SIG-M5 treated with dmso at 0.1 percent for 504 hours (cell line): ENCODE results near the gene AVPR1B.

Source experiments
- DNase-seq: peaks from one replicate; lab custom pipeline; 2025; ENCODE audit not compliant: unreplicated experiment; lab: John Stamatoyannopoulos, UW

AVPR1B gene

GRCh38 chr1:206112600-206113301 is 4.4 kb downstream of the AVPR1B start:
- DNase-seq: no peak

GRCh38 chr1:206111271-206111927 is 5.8 kb downstream of the AVPR1B start:
- DNase-seq: peak; percentile 23

GRCh38 chr1:206110820-206111219 is 6.4 kb downstream of the AVPR1B start:
- no peak for DNase-seq

GRCh38 chr1:206110161-206110560 is 7.0 kb downstream of the AVPR1B start:
- DNase-seq: no peak

GRCh38 chr1:206109718-206110117 is 7.5 kb downstream of the AVPR1B start:
- no peak for DNase-seq

GRCh38 chr1:206108635-206109034 is 8.6 kb downstream of the AVPR1B start:
- DNase-seq: no peak

- DNase-seq: no peak
These were observed 10.0 kb downstream of the AVPR1B start for GRCh38 chr1:206107168-206107544.

GRCh38 chr1:206106328-206107167 is 10.6 kb downstream of the AVPR1B start:
- peak; percentile 80 for DNase-seq

GRCh38 chr1:206105464-206105995 is 11.7 kb downstream of the AVPR1B start:
- no peak for DNase-seq

GRCh38 chr1:206103979-206104378 is 13.2 kb downstream of the AVPR1B start:
- no peak for DNase-seq

GRCh38 chr1:206102292-206102936 is 14.8 kb downstream of the AVPR1B start:
- DNase-seq: peak; percentile 99

GRCh38 chr1:206101351-206102045 is 15.7 kb downstream of the AVPR1B start:
- DNase-seq: no peak

GRCh38 chr1:206100226-206100815 is 16.9 kb downstream of the AVPR1B start:
- peak; percentile 72 for DNase-seq

GRCh38 chr1:206098242-206098919 is 18.8 kb downstream of the AVPR1B start:
- DNase-seq: peak; percentile 45

- DNase-seq: no peak
These were observed 19.8 kb downstream of the AVPR1B start for GRCh38 chr1:206097381-206097780.

GRCh38 chr1:206094024-206094423 is 23.2 kb downstream of the AVPR1B start:
- DNase-seq: no peak

- no peak for DNase-seq
These were observed 27.8 kb downstream of the AVPR1B start for GRCh38 chr1:206089341-206089740.

- no peak for DNase-seq
These were observed 30.1 kb downstream of the AVPR1B start for GRCh38 chr1:206087091-206087490.

- no peak for DNase-seq
These were observed 33.4 kb downstream of the AVPR1B start for GRCh38 chr1:206083750-206084149.
